ENCODE results near the gene FBXO17. TPM values are rescaled to one million over a fixed set of nuclear protein-coding genes. Genes with fewer than 3 reads are reported as not detected.
"Not testable (repeated sequence)": the region's sequence is repeated elsewhere in the genome, so short reads cannot be mapped to it uniquely, and the experiment has no call there.

FBXO17 gene
- total RNA-seq, 5 donors from 2014 or later (not counting 1 experiment from before 2014, with no cell fraction given): 0.18 to 0.46 (median 0.28) TPM; not detected in 2

DNA sequence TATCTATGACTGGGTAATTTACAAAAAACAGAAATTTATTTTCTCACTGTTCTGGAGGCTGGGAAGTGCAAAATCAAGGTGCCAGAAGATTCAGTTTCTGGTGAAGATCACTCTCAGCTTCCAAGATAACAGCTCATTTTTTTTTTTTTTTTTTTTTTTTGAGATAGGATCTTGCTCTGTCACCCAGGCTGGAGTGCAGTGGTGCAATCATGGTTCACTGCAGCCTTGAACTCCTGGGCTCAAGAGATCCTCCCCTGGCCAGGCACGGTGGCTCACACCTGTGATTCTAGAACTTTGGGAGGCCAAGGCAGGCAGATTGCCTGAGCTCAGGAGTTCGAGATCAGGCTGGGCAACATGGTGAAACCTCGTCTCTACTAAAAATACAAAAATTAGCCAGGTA is 22.0 kb upstream of the FBXO17 start:
- H3K27ac ChIP-seq (ENCODE audit: low read length); H3K4me3 Mint-ChIP-seq; H3K4me1 ChIP-seq (ENCODE audit: control insufficient read depth in 1 of 2, extremely low read depth in 1 of 2, insufficient read depth in 2 of 2, low read length in 2 of 2); H3K4me1 Mint-ChIP-seq; H3K36me3 ChIP-seq (ENCODE audit: control insufficient read depth in 2 of 2, extremely low read depth in 1 of 2, insufficient read depth in 1 of 2, low read length in 1 of 2); DNase-seq; H3K36me3 Mint-ChIP-seq; CTCF ChIA-PET; ATAC-seq (replicated peaks in 1 of 4); H3K4me3 ChIP-seq (ENCODE audit: control insufficient read depth in 1 of 2, extremely low read depth in 1 of 2, low read length in 1 of 2); H3K9me3 ChIP-seq; H3K27ac Mint-ChIP-seq; H3K9me3 Mint-ChIP-seq: not testable (repeated sequence)
- WGBS (ENCODE audit: insufficient coverage): 57% methylated on average over 1 of the region's 3 CpGs
- H3K27me3 ChIP-seq (replicated peaks in 1 of 2; ENCODE audit: control insufficient read depth in 2 of 2, extremely low read depth in 1 of 2, insufficient read depth in 2 of 2, low read length in 1 of 2): peaks cover 0 to 24% of the 10 kb centered on the region in 2 experiments
- peaks cover 22 to 28% of the 10 kb centered on the region in 2 donors for H3K27me3 Mint-ChIP-seq
- POLR2A ChIA-PET: interaction anchor here in 1 of 2 donors (0.6 kb wide), 2 partner anchors 316 to 723 kb away, joined by 4 to 6 read pairs; no protein-coding TSS in a partner anchor

DNA sequence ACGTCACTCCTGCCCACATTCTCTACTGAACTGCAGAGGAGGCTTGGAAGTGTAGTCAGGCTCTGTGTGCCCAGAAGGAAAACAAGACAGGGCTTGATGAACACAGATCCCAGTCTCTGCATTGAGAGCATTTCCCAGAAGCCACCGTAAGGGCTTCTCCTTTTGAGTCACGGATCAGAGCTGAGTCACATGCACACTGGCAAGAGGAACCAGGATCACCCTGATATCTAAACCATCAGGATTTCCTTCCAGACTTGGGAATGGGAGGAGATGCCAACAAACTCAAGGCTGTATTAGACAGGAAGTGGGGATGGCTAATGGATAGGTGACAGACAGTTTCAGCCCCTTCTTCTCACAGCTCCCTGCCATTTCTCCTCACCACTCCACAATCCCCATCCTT is 17.7 kb upstream of the FBXO17 start:
- no peak overlapping the region for H3K4me3 Mint-ChIP-seq
- no peak overlapping the region for H3K27ac Mint-ChIP-seq
- ChIA-PET POLR2A (no interaction called here), CTCF (no interaction called here)
- Histone ChIP-seq H3K36me3 (ENCODE audit: control insufficient read depth in 2 of 2, extremely low read depth in 1 of 2, insufficient read depth in 1 of 2, low read length in 1 of 2) (no peaks in the 10 kb centered on the region), H3K4me3 (ENCODE audit: control insufficient read depth in 1 of 2, extremely low read depth in 1 of 2, low read length in 1 of 2) (no peak overlapping the region), H3K4me1 (ENCODE audit: control insufficient read depth in 1 of 2, extremely low read depth in 1 of 2, insufficient read depth in 2 of 2, low read length in 2 of 2) (no peaks in the 10 kb centered on the region), H3K27me3 (replicated peaks in 1 of 2; ENCODE audit: control insufficient read depth in 2 of 2, extremely low read depth in 1 of 2, insufficient read depth in 2 of 2, low read length in 1 of 2) (peaks cover 0 to 37% of the 10 kb centered on the region in 2 experiments), H3K27ac (ENCODE audit: low read length) (no peak overlapping the region), H3K9me3 (no peaks in the 10 kb centered on the region)
- peaks cover 0 to 2% (median 0%) of the 10 kb centered on the region in 3 donors for H3K4me1 Mint-ChIP-seq
- WGBS (ENCODE audit: insufficient coverage): no CpG with 5 or more reads among the region's 3 CpGs
- ATAC-seq (replicated peaks in 1 of 4) (no peak), DNase-seq (no peak)
- H3K9me3 Mint-ChIP-seq: no peaks in the 10 kb centered on the region
- H3K27me3 Mint-ChIP-seq: peaks cover 21 to 38% of the 10 kb centered on the region in 2 donors
- H3K36me3 Mint-ChIP-seq: no peaks in the 10 kb centered on the region

DNA sequence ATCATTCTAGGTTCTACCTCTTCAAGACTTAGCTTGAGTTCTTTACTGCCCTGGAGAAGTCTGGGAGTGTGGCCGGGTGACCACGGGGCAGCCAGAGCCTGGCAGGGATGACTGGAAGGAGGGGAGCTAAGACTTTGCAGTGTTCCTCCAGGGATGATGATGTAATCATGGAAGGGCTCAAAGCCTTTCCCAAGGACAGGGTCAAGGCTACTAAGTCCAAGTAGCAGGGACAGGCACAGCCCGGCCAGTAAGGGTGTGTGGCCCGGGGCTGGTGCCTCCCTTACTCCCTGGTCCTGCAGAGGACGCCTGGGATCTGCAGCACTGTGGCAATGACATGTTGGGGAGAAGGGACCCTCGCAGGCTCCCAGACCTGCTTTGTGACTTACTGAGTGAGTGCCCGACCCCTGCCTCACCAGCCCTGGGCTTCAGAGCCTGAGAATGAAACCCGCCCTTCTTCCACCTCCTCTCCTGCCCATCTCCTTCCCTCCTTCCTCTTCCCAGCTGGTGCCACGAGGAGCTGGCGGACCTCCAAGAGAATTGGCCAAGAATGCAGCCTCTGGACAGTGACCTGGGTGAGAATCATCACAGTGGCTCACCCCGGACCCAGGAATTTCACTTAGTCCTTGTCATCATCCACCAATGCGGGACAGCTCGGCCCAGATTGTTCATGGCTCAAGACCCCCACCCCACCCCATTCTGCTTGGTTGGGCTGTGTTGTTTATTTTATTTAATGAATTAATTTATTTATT is 15.6 kb upstream of the FBXO17 start:
- Mint-ChIP-seq H3K9me3 (no peaks in the 10 kb centered on the region), H3K27me3 (peaks cover 21 to 38% of the 10 kb centered on the region in 2 donors), H3K27ac (no peak overlapping the region), H3K4me3 (no peak overlapping the region), H3K36me3 (no peaks in the 10 kb centered on the region), H3K4me1 (peaks cover 0 to 1% (median 0%) of the 10 kb centered on the region in 3 donors)
- Histone ChIP-seq H3K4me1 (ENCODE audit: control insufficient read depth in 1 of 2, extremely low read depth in 1 of 2, insufficient read depth in 2 of 2, low read length in 2 of 2) (no peaks in the 10 kb centered on the region), H3K36me3 (ENCODE audit: control insufficient read depth in 2 of 2, extremely low read depth in 1 of 2, insufficient read depth in 1 of 2, low read length in 1 of 2) (no peaks in the 10 kb centered on the region), H3K27me3 (replicated peaks in 1 of 2; ENCODE audit: control insufficient read depth in 2 of 2, extremely low read depth in 1 of 2, insufficient read depth in 2 of 2, low read length in 1 of 2) (peaks cover 0 to 40% of the 10 kb centered on the region in 2 experiments), H3K9me3 (no peaks in the 10 kb centered on the region), H3K27ac (ENCODE audit: low read length) (no peak overlapping the region), H3K4me3 (ENCODE audit: control insufficient read depth in 1 of 2, extremely low read depth in 1 of 2, low read length in 1 of 2) (no peak overlapping the region)
- no peak for ATAC-seq (replicated peaks in 1 of 4)
- POLR2A ChIA-PET: no interaction called here
- CTCF ChIA-PET: interaction anchor here in 1 of 2 donors (0.5 kb wide), 1 partner anchor 191 kb away, joined by 5 read pairs; no protein-coding TSS in a partner anchor
- 67% methylated on average over 8 of the region's 13 CpGs for WGBS (ENCODE audit: insufficient coverage)
- DNase-seq: no peak

DNA sequence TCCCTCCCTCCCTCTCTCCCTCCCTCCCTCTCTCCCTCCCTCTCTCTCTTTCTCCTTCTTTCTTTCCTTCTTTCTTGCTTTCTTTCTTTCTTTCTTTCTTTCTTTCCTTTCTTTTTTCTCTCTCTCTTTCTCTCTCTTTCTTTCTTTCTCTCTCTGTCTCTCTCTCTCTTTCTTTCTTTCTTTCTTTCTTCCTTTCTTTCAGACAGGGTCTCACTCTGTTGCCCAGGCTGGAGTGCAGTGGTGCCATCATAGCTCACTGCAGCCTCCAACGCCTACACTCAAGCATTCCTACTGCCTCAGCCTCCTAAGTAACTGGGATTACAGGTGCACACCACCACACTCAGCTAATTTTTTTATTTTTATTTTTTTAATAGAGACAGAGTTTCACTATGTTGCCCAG is 14.1 kb upstream of the FBXO17 start:
- CTCF ChIA-PET; H3K27ac ChIP-seq (ENCODE audit: low read length): not testable (repeated sequence)

DNA sequence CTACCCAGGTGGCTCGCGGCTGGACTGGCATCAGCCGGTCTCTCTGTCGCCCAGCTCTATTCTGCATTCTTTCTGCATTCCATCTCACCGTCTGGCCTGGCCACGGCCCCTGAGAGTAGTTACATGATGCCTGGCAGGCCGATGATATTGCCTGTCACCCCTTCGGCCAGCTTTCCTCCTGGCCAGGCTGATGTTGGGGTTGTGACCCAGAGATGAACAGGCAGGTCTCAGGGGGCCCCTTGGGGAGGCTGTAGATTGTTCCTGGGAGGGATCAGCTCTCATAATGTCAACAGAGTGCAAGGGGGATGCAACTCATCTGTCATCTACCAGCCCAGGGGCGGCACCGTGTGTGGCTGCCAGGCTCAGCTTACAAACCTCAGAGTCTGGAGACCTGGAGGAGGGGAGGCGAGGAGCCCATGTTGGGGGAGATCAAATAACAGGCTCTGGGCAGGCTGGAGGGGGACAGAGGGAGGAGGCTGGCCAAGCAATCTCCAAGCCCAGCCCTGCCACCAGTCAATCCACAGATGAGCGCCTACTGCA is 13.6 kb upstream of the FBXO17 start:
- Mint-ChIP-seq H3K27ac (no peak overlapping the region), H3K9me3 (peaks cover 0 to 3% (median 0%) of the 10 kb centered on the region in 3 donors), H3K4me1 (no peaks in the 10 kb centered on the region), H3K4me3 (no peak overlapping the region), H3K36me3 (no peaks in the 10 kb centered on the region), H3K27me3 (peaks cover 13 to 32% of the 10 kb centered on the region in 2 donors)
- no peak for DNase-seq
- CTCF ChIA-PET: no interaction called here
- POLR2A ChIA-PET: no interaction called here
- WGBS (ENCODE audit: insufficient coverage): 54% methylated on average over 9 of the region's 12 CpGs
- no peak for ATAC-seq (replicated peaks in 1 of 4)
- Histone ChIP-seq H3K4me3 (ENCODE audit: control insufficient read depth in 1 of 2, extremely low read depth in 1 of 2, low read length in 1 of 2) (no peak overlapping the region), H3K27ac (ENCODE audit: low read length) (no peak overlapping the region), H3K36me3 (ENCODE audit: control insufficient read depth in 2 of 2, extremely low read depth in 1 of 2, insufficient read depth in 1 of 2, low read length in 1 of 2) (no peaks in the 10 kb centered on the region), H3K4me1 (ENCODE audit: control insufficient read depth in 1 of 2, extremely low read depth in 1 of 2, insufficient read depth in 2 of 2, low read length in 2 of 2) (no peaks in the 10 kb centered on the region), H3K27me3 (replicated peaks in 1 of 2; ENCODE audit: control insufficient read depth in 2 of 2, extremely low read depth in 1 of 2, insufficient read depth in 2 of 2, low read length in 1 of 2) (peaks cover 0 to 40% of the 10 kb centered on the region in 2 experiments), H3K9me3 (no peaks in the 10 kb centered on the region)

More for the DNA sequence above, 14.1 kb upstream of the FBXO17 start:
- peaks cover 15 to 34% of the 10 kb centered on the region in 2 donors for H3K27me3 Mint-ChIP-seq
- H3K4me3 ChIP-seq (ENCODE audit: control insufficient read depth in 1 of 2, extremely low read depth in 1 of 2, low read length in 1 of 2); H3K9me3 ChIP-seq; H3K36me3 ChIP-seq (ENCODE audit: control insufficient read depth in 2 of 2, extremely low read depth in 1 of 2, insufficient read depth in 1 of 2, low read length in 1 of 2); H3K4me1 Mint-ChIP-seq; H3K27ac Mint-ChIP-seq; H3K9me3 Mint-ChIP-seq; ATAC-seq (replicated peaks in 1 of 4); DNase-seq; H3K36me3 Mint-ChIP-seq; H3K4me1 ChIP-seq (ENCODE audit: control insufficient read depth in 1 of 2, extremely low read depth in 1 of 2, insufficient read depth in 2 of 2, low read length in 2 of 2); H3K4me3 Mint-ChIP-seq; POLR2A ChIA-PET: not testable (repeated sequence)
- peaks cover 0 to 40% of the 10 kb centered on the region in 2 experiments for H3K27me3 ChIP-seq (replicated peaks in 1 of 2; ENCODE audit: control insufficient read depth in 2 of 2, extremely low read depth in 1 of 2, insufficient read depth in 2 of 2, low read length in 1 of 2)
- WGBS (ENCODE audit: insufficient coverage): no CpG with 5 or more reads among the region's 1 CpG

DNA sequence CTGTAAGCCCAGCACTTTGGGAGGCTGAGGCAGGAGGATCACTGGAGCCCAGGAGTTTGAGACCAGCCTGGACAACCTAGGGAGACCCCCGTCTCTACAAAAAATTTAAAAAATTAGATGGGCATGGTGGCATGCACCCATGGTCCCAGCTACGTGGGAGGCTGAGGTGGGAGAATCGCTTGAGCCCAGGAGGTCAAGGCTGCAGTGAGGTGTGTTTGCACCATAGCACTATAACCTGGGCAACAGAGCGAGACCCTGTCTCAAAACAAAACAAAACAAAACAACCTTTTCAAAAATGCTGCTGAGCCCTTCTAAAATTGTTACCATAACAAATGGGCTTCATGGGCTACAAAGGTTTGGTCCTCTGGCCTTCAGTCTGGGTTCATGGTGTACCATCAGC is 13.1 kb upstream of the FBXO17 start:
- ATAC-seq (replicated peaks in 1 of 4); H3K27ac Mint-ChIP-seq; H3K9me3 ChIP-seq; H3K36me3 ChIP-seq (ENCODE audit: control insufficient read depth in 2 of 2, extremely low read depth in 1 of 2, insufficient read depth in 1 of 2, low read length in 1 of 2); POLR2A ChIA-PET; H3K4me3 ChIP-seq (ENCODE audit: control insufficient read depth in 1 of 2, extremely low read depth in 1 of 2, low read length in 1 of 2); H3K27ac ChIP-seq (ENCODE audit: low read length); DNase-seq; H3K4me3 Mint-ChIP-seq; H3K9me3 Mint-ChIP-seq; H3K36me3 Mint-ChIP-seq; H3K4me1 Mint-ChIP-seq; H3K4me1 ChIP-seq (ENCODE audit: control insufficient read depth in 1 of 2, extremely low read depth in 1 of 2, insufficient read depth in 2 of 2, low read length in 2 of 2): not testable (repeated sequence)
- CTCF ChIA-PET: interaction anchor here (0.6 kb wide), 2 partner anchors 436 to 583 kb away, joined by 3 to 6 read pairs; no protein-coding TSS in a partner anchor
- H3K27me3 ChIP-seq (replicated peaks in 1 of 2; ENCODE audit: control insufficient read depth in 2 of 2, extremely low read depth in 1 of 2, insufficient read depth in 2 of 2, low read length in 1 of 2): peaks cover 0 to 39% of the 10 kb centered on the region in 2 experiments
- H3K27me3 Mint-ChIP-seq: peaks cover 13 to 30% of the 10 kb centered on the region in 2 donors
- WGBS (ENCODE audit: insufficient coverage): no CpG with 5 or more reads among the region's 4 CpGs

Data from T-cell (primary cell).